CD4-positive, alpha-beta T cell (primary cell): ENCODE data around the gene NOS1AP. TPM values are rescaled to one million over a fixed set of nuclear protein-coding genes. Genes with fewer than 3 reads are reported as not detected.

Experiments
- ATAC-seq: fragments of 200-7000 bp; cut with Tn5 transposase; one replicate; pipeline ENCODE4 v1.10.0; 2022; ENCODE audit warnings: mild to moderate bottlenecking; ENCODE audit not compliant: poor library complexity
- CTCF ChIA-PET: fragments of 350-600 bp; sonication (Branson Sonifier 250); formaldehyde crosslinking; loops from one replicate; lab custom pipeline; 2021; ENCODE audit warnings: antibody characterized with exemption, inconsistent platforms; lab: Charles Lee
- POLR2A ChIA-PET: fragments of 350-600 bp; sonication (Branson Sonifier 250); formaldehyde crosslinking; loops from one replicate; lab custom pipeline; 2021; ENCODE audit warnings: antibody characterized with exemption, inconsistent platforms; lab: Charles Lee
- DNase-seq, 14 experiments: peaks; one replicate each; pipeline ENCODE4 v3.0.0-alpha.2; 2013 to 2020; ENCODE audit warnings: mixed read lengths in 2 of 14
- H3K27ac ChIP-seq, 2 donors: one replicate each; pipeline versions ENCODE4 v1.5.1 to v1.7.0; 2013; ENCODE audit warnings: low read length in 2 of 2, low read depth in 1 of 2, mild to moderate bottlenecking in 1 of 2
- H3K27me3 ChIP-seq, 2 experiments: 1 replicate in 1 of 2; 2 replicates in 1 of 2; pipeline versions ENCODE4 v1.6.1 to v1.7.0; 2013; ENCODE audit warnings: low read length in 2 of 2, control low read depth in 1 of 2, mild to moderate bottlenecking in 1 of 2, moderate library complexity in 1 of 2; ENCODE audit not compliant: insufficient read depth in 2 of 2, control insufficient read depth in 1 of 2
- H3K36me3 ChIP-seq: one replicate; pipeline ENCODE4 v1.6.1; 2013; ENCODE audit warnings: low read length, control low read depth; ENCODE audit not compliant: insufficient read depth
- H3K4me1 ChIP-seq: one replicate; pipeline ENCODE4 v1.6.1; 2013; ENCODE audit warnings: low read length, control low read depth; ENCODE audit not compliant: insufficient read depth
- H3K4me3 ChIP-seq: one replicate; pipeline ENCODE4 v1.5.1; 2013; ENCODE audit warnings: mild to moderate bottlenecking, low read length, moderate library complexity
- H3K9me3 ChIP-seq, 2 experiments: 1 replicate in 1 of 2; 2 replicates in 1 of 2; pipeline versions ENCODE4 v1.6.1 to v1.7.0; 2013; ENCODE audit warnings: low read length in 2 of 2, mild to moderate bottlenecking in 2 of 2, control low read depth in 1 of 2, moderate library complexity in 1 of 2; ENCODE audit not compliant: control insufficient read depth in 1 of 2, insufficient read depth in 1 of 2
- H3K27ac Mint-ChIP-seq: one replicate; pipeline ENCODE4 v1.8.0; 2020; ENCODE audit warnings: mixed read lengths
- H3K27me3 Mint-ChIP-seq: one replicate; pipeline ENCODE4 v1.8.0; 2021; ENCODE audit warnings: mixed read lengths
- H3K36me3 Mint-ChIP-seq: one replicate; pipeline ENCODE4 v1.8.0; 2021; ENCODE audit warnings: low read depth, mixed read lengths
- H3K4me1 Mint-ChIP-seq: one replicate; pipeline ENCODE4 v1.8.0; 2021; ENCODE audit warnings: low read depth, mixed read lengths
- H3K4me3 Mint-ChIP-seq: one replicate; pipeline ENCODE4 v1.8.0; 2020; ENCODE audit warnings: mild to moderate bottlenecking, mixed read lengths
- H3K9me3 Mint-ChIP-seq: one replicate; pipeline ENCODE4 v1.8.0; 2020; ENCODE audit warnings: mixed read lengths
- CTCF ChIP-seq: fragments of 200-600 bp; IDR thresholded peaks from one replicate; pipeline ENCODE4 v1.8.0; 2022; ENCODE audit warnings: antibody characterized with exemption, mild to moderate bottlenecking
- intact Hi-C, 2 experiments: fragments of 100-400 bp; cut with DNase I in 1 of 2; cut with micrococcal nuclease in 1 of 2; formaldehyde crosslinking; loops; one replicate each; pipeline versions ENCODE4 v1.15.1 to v1.9.0; 2023 to 2025; cut with DNase I, micrococcal nuclease
- total RNA-seq, 174 experiments: library from RNA in 2 of 174; stranded (reverse) in 2 of 174; gene quantifications; one replicate each; pipeline ENCODE4 v1.2.3 and lab custom pipeline; 2021 to 2026

Gene NOS1AP
- total RNA-seq, 2 experiments from 2014 or later: not detected

DNA sequence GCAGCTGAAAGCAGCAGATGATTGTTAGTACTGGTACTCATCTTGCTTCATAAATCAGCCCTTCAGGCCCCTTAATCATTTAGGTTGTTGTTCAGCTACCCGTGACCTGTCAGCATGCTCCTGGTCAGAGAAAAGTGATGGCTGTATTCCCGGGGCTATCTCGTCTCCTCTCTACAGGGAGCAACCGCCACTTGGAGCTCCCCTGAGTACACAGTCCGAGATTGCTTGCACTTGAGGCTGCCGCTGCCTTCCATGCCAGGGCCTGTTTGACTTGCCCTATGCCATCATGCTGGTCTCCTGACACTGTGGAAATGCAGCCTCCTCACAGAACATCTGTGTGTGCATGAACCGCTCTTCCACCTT is 209.6 kb downstream of the NOS1AP start:
- Mint-ChIP-seq H3K9me3 (no peaks in the 10 kb centered on the region), H3K27ac (no peak overlapping the region), H3K36me3 (no peaks in the 10 kb centered on the region), H3K4me3 (no peak overlapping the region), H3K4me1 (no peaks in the 10 kb centered on the region), H3K27me3 (peaks cover 46% of the 10 kb centered on the region)
- Histone ChIP-seq H3K4me3 (no peak overlapping the region), H3K27ac (no peak overlapping the region), H3K36me3 (no peaks in the 10 kb centered on the region), H3K9me3 (no peaks in the 10 kb centered on the region), H3K4me1 (no peaks in the 10 kb centered on the region), H3K27me3 (peaks cover 3 to 17% of the 10 kb centered on the region in 2 experiments)
- no peak for TF ChIP-seq CTCF
- ChIA-PET POLR2A (no interaction called here), CTCF (no interaction called here)
- intact Hi-C loops: loop anchor here in 1 of 2 experiments (5.0 to 10.0 kb wide), 2 partner anchors 222 to 484 kb away; no protein-coding TSS in a partner anchor
- DNase-seq (no peak), ATAC-seq (no peak)

DNA sequence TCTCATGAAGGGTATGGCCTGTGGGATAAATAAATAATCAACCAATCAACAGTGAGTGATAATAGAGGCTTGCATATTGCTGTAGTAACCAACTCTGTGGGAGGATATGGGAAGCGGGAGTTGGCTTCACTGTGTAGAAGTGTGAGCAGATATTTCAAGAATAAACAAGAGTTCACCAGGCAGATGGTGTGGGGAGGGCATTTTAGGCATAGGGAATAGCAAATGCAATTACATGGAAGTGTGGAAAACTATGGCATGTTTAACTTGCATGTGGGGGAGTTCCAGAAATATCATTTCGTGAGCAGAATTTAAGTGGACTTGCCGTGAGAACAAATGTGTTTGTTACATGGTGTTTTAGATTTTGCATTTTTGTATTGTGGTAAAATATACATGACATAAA is 211.9 kb downstream of the NOS1AP start:
- Mint-ChIP-seq H3K4me1 (no peaks in the 10 kb centered on the region), H3K9me3 (no peaks in the 10 kb centered on the region), H3K4me3 (no peak overlapping the region), H3K36me3 (no peaks in the 10 kb centered on the region), H3K27me3 (peaks cover 61% of the 10 kb centered on the region), H3K27ac (no peak overlapping the region)
- TF ChIP-seq CTCF: no peak
- Histone ChIP-seq H3K27ac (no peak overlapping the region), H3K36me3 (no peaks in the 10 kb centered on the region), H3K9me3 (no peaks in the 10 kb centered on the region), H3K4me3 (no peak overlapping the region), H3K4me1 (no peaks in the 10 kb centered on the region), H3K27me3 (peaks cover 3 to 17% of the 10 kb centered on the region in 2 experiments)
- DNase-seq: no peak
- ATAC-seq: no peak
- intact Hi-C loops: loop anchor here in 1 of 2 experiments (10.0 kb wide), 1 partner anchor 63 kb away; no protein-coding TSS in a partner anchor
- ChIA-PET CTCF (no interaction called here), POLR2A (no interaction called here)

DNA sequence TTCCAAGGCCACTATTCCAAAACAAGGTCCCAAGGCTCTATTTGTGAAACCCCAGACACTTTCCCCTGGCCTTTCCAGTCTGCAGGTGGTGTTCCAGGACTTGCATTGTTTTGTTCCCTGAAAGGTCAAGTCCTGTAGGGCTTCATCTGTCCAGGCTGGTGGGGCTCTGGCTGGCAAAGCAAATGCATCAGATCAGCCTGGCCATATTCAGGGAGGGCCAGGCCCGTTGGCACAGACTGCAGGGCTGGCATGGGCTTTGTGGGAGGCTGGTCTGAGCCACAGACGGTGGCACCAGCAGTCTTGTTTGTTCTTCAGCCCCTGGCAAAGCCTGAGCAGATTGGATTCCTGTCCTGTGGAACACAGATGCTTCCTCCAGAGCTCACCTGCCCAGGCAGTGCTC is 214.2 kb downstream of the NOS1AP start:
- Mint-ChIP-seq H3K4me3 (no peak overlapping the region), H3K4me1 (no peaks in the 10 kb centered on the region), H3K27ac (no peak overlapping the region), H3K9me3 (no peaks in the 10 kb centered on the region), H3K36me3 (no peaks in the 10 kb centered on the region), H3K27me3 (peaks cover 52% of the 10 kb centered on the region)
- ATAC-seq: no peak
- intact Hi-C loops: loop anchor here in 1 of 2 experiments (10.0 kb wide), 1 partner anchor 61 kb away; no protein-coding TSS in a partner anchor
- no peak for DNase-seq
- Histone ChIP-seq H3K27me3 (peaks cover 0 to 17% of the 10 kb centered on the region in 2 experiments), H3K36me3 (no peaks in the 10 kb centered on the region), H3K9me3 (no peaks in the 10 kb centered on the region), H3K4me1 (no peaks in the 10 kb centered on the region), H3K4me3 (no peak overlapping the region), H3K27ac (no peak overlapping the region)
- ChIA-PET POLR2A (no interaction called here), CTCF (no interaction called here)
- no peak for TF ChIP-seq CTCF
